Osteoblast (primary cell): ENCODE results near the gene IGF1R. TPM values are rescaled to one million over a fixed set of nuclear protein-coding genes. Genes with fewer than 3 reads are reported as not detected.

Experiments used
- DNase-seq: peaks from one replicate; pipeline ENCODE4 v3.0.0; 2011; ENCODE audit warnings: low spot score, mixed read lengths; ENCODE audit not compliant: insufficient read length; ENCODE audit errors: missing footprints
- H2AFZ ChIP-seq: 2 replicates; pipeline ENCODE4 v1.6.0; 2011; ENCODE audit warnings: mild to moderate bottlenecking, low read length
- H3K27ac ChIP-seq: 2 replicates; pipeline ENCODE4 v1.5.1; 2011; ENCODE audit warnings: mild to moderate bottlenecking, low read depth, low read length, moderate library complexity
- H3K27me3 ChIP-seq: 2 replicates; pipeline ENCODE4 v1.6.0; 2012; ENCODE audit warnings: mild to moderate bottlenecking, control low read depth, inconsistent platforms, low read length, moderate library complexity; ENCODE audit not compliant: insufficient read depth
- H3K36me3 ChIP-seq: 2 replicates; pipeline ENCODE4 v1.5.1; 2011; ENCODE audit warnings: mild to moderate bottlenecking, low read length, control low read depth, moderate library complexity; ENCODE audit not compliant: insufficient read depth
- H3K4me1 ChIP-seq: 2 replicates; pipeline ENCODE4 v1.5.1; 2011; ENCODE audit warnings: mild to moderate bottlenecking, low read length, control low read depth, moderate library complexity; ENCODE audit not compliant: insufficient read depth
- H3K4me2 ChIP-seq: 2 replicates; pipeline ENCODE4 v1.6.0; 2011; ENCODE audit warnings: mild to moderate bottlenecking, low read length; ENCODE audit not compliant: insufficient read depth
- H3K4me3 ChIP-seq: fragments of 200-600 bp; sonication (generic); 3 replicates; pipeline ENCODE4 v1.5.1; 2012; ENCODE audit warnings: mild to moderate bottlenecking, low read length, inconsistent platforms; ENCODE audit not compliant: insufficient read depth
- H3K79me2 ChIP-seq: 2 replicates; pipeline ENCODE4 v1.6.0; 2012; ENCODE audit warnings: mild to moderate bottlenecking, low read length, control low read depth, inconsistent platforms; ENCODE audit not compliant: insufficient read depth
- H3K9me3 ChIP-seq: 2 replicates; pipeline ENCODE4 v1.5.1; 2011; ENCODE audit warnings: low read depth, low read length, control low read depth
- H4K20me1 ChIP-seq: 2 replicates; pipeline ENCODE4 v1.6.0; 2012; ENCODE audit warnings: mild to moderate bottlenecking, low read length, control low read depth; ENCODE audit not compliant: insufficient read depth
- total RNA-seq: library from RNA; depleted of rRNA; stranded (reverse); fragments of >200 nt; gene quantifications from 2 replicates; pipeline ENCODE4 v1.2.3, GENCODE V29; 2012
- TF ChIP-seq, protein P1 (sequence below): IDR thresholded peaks from 2 replicates; pipeline ENCODE4 v1.5.1; 2011; ENCODE audit warnings: mild to moderate bottlenecking, low read depth, low read length, moderate library complexity; ENCODE audit errors: extremely low read depth

Gene IGF1R
- total RNA-seq, 1 donor = 18.8 TPM

- TF ChIP-seq, protein P1, sequence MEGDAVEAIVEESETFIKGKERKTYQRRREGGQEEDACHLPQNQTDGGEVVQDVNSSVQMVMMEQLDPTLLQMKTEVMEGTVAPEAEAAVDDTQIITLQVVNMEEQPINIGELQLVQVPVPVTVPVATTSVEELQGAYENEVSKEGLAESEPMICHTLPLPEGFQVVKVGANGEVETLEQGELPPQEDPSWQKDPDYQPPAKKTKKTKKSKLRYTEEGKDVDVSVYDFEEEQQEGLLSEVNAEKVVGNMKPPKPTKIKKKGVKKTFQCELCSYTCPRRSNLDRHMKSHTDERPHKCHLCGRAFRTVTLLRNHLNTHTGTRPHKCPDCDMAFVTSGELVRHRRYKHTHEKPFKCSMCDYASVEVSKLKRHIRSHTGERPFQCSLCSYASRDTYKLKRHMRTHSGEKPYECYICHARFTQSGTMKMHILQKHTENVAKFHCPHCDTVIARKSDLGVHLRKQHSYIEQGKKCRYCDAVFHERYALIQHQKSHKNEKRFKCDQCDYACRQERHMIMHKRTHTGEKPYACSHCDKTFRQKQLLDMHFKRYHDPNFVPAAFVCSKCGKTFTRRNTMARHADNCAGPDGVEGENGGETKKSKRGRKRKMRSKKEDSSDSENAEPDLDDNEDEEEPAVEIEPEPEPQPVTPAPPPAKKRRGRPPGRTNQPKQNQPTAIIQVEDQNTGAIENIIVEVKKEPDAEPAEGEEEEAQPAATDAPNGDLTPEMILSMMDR = no peak
- Histone ChIP-seq H3K4me2 (no peak overlapping the region), H3K27ac (no peak overlapping the region), H3K4me3 (no peak overlapping the region), H3K79me2 (peaks cover 44% of the 10 kb centered on the region), H3K36me3 (no peaks in the 10 kb centered on the region), H2AFZ (no peak overlapping the region), H3K27me3 (no peaks in the 10 kb centered on the region), H4K20me1 (peaks cover 21% of the 10 kb centered on the region), H3K9me3 (no peaks in the 10 kb centered on the region), H3K4me1 (peaks cover 9% of the 10 kb centered on the region)
- DNase-seq = no peak
These were observed 193.2 kb downstream of the IGF1R start for GRCh38 chr15:98841419-98841970.

- peaks cover 52% of the 10 kb centered on the region for H3K79me2 ChIP-seq
- H4K20me1 ChIP-seq = peaks cover 21% of the 10 kb centered on the region
These were observed 194.0 kb downstream of the IGF1R start for GRCh38 chr15:98842192-98842972.

GRCh38 chr15:98842973-98843285, 194.6 kb downstream of the IGF1R start:
- no peak overlapping the region for H3K27ac ChIP-seq
- peaks cover 9% of the 10 kb centered on the region for H3K4me1 ChIP-seq
- peaks cover 26% of the 10 kb centered on the region for H4K20me1 ChIP-seq
- H2AFZ ChIP-seq = no peak overlapping the region
- H3K27me3 ChIP-seq = no peaks in the 10 kb centered on the region
- H3K36me3 ChIP-seq = no peaks in the 10 kb centered on the region
- TF ChIP-seq, protein P1 = no peak
- H3K4me3 ChIP-seq = no peak overlapping the region
- H3K79me2 ChIP-seq = peaks cover 53% of the 10 kb centered on the region
- no peak for DNase-seq
- no peaks in the 10 kb centered on the region for H3K9me3 ChIP-seq
- no peak overlapping the region for H3K4me2 ChIP-seq

More at GRCh38 chr15:98842192-98842972, 194.0 kb downstream of the IGF1R start:
- H3K4me1 ChIP-seq = peaks cover 9% of the 10 kb centered on the region
- H3K9me3 ChIP-seq = no peaks in the 10 kb centered on the region
- TF ChIP-seq, protein P1 = no peak
- no peaks in the 10 kb centered on the region for H3K36me3 ChIP-seq
- H2AFZ ChIP-seq = no peak overlapping the region
- no peak overlapping the region for H3K4me2 ChIP-seq
- no peak for DNase-seq
- H3K27me3 ChIP-seq = no peaks in the 10 kb centered on the region
- no peak overlapping the region for H3K4me3 ChIP-seq
- no peak overlapping the region for H3K27ac ChIP-seq

GRCh38 chr15:98843844-98844243, 195.5 kb downstream of the IGF1R start:
- no peaks in the 10 kb centered on the region for H3K9me3 ChIP-seq
- H3K4me3 ChIP-seq = no peak overlapping the region
- no peak overlapping the region for H3K27ac ChIP-seq
- H4K20me1 ChIP-seq = peaks cover 20% of the 10 kb centered on the region
- TF ChIP-seq, protein P1 = no peak
- H3K79me2 ChIP-seq = peaks cover 55% of the 10 kb centered on the region
- no peaks in the 10 kb centered on the region for H3K27me3 ChIP-seq
- H3K36me3 ChIP-seq = no peaks in the 10 kb centered on the region
- no peak overlapping the region for H2AFZ ChIP-seq
- H3K4me1 ChIP-seq = peaks cover 9% of the 10 kb centered on the region
- DNase-seq = no peak
- no peak overlapping the region for H3K4me2 ChIP-seq
